RPMI8226 (cell line): ENCODE data around the gene PDE8B.
"Not testable (repeated sequence)": the region's sequence is repeated elsewhere in the genome, so short reads cannot be mapped to it uniquely, and the experiment has no call there.

Source experiments
- DNase-seq: peaks from one replicate; pipeline ENCODE4 v3.0.0-alpha.2; 2015

PDE8B gene

DNA sequence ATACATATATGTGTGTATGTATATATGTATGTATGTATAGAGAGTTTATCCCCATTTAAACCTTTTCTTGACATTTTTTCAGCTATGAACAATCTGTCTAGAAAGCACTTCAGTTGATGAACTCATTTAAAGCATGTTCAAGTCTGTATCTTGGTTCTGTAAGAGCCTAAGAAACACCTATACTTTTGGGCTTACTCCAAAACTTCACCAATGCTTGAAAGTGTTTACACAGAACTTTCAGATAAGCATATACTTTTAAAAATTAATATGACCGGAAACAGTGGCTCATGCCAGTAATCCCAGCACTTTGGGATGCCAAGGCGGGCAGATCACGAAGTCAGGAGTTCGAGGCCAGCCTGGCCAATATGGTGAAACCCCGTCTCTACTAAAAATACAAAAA, 250.8 kb downstream of the PDE8B start:
- DNase-seq, result no peak

- no peak for DNase-seq
Observed at GRCh38 chr5:77463905-77464304, 253.4 kb downstream of the PDE8B start.

- not testable (repeated sequence) for DNase-seq
Observed at GRCh38 chr5:77468875-77469274, 258.4 kb downstream of the PDE8B start.

DNA sequence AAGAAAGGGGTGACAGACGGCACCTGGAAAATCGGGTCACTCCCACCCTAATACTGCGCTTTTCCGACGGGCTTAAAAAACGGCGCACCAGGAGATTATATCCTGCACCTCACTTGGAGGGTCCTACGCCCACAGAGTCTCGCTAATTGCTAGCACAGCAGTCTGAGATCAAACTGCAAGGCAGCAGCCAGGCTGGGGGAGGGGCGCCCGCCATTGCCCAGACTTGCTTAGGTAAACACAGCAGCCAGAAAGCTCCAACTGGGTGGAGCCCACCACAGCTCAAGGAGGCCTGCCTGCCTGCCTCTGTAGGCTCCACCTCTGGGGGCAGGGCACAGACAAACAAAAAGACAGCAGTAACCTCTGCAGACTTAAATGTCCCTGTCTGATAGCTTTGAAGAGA, 264.6 kb downstream of the PDE8B start:
- DNase-seq, result not testable (repeated sequence)
